ENCODE measurements around the gene SNRPD1.

DNA sequence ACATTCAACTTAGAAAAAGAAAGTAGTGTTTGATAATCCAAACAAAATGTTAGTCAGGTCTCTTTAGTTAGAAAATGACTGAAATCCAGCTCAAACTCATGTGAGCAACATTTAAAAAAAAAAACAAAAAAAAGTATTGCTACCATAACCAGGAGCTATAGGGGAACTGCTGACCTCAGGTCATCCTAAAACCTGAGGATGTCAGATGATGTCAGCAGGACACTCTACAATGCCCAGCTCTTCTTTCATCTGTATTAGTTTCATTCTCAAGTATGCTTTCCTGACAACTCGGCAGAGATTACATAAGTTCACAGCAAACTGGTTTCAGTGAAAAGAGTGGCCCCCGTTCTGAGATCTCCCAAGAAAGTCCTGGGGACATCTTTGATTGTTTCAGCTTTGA is 7.4 kb upstream of the SNRPD1 start:
- TF ChIP-seq, protein P1, sequence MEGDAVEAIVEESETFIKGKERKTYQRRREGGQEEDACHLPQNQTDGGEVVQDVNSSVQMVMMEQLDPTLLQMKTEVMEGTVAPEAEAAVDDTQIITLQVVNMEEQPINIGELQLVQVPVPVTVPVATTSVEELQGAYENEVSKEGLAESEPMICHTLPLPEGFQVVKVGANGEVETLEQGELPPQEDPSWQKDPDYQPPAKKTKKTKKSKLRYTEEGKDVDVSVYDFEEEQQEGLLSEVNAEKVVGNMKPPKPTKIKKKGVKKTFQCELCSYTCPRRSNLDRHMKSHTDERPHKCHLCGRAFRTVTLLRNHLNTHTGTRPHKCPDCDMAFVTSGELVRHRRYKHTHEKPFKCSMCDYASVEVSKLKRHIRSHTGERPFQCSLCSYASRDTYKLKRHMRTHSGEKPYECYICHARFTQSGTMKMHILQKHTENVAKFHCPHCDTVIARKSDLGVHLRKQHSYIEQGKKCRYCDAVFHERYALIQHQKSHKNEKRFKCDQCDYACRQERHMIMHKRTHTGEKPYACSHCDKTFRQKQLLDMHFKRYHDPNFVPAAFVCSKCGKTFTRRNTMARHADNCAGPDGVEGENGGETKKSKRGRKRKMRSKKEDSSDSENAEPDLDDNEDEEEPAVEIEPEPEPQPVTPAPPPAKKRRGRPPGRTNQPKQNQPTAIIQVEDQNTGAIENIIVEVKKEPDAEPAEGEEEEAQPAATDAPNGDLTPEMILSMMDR (IDR thresholded peaks at IDR 0.05), result no peak
- no peak for TF ChIP-seq POLR2AphosphoS5 (IDR thresholded peaks at IDR 0.05)

Data from upper lobe of left lung (tissue), 4 donors.